PC-9 (cell line): ENCODE data around the gene RAB36. TPM values are rescaled to one million over a fixed set of nuclear protein-coding genes. Genes with fewer than 3 reads are reported as not detected.

Experiments used
- BruUV-seq: library from RNA; stranded (reverse); fragments of 400-500 nt; replicated peaks from 2 replicates; lab custom pipeline; 2021; lab: Mats Ljungman, UMichigan
- CTCF ChIA-PET: fragments of 300-600 bp; sonication (Branson Sonifier 250); formaldehyde crosslinking; loops from one replicate; lab custom pipeline; 2022; ENCODE audit warnings: antibody characterized with exemption; lab: Charles Lee
- POLR2A ChIA-PET: fragments of 300-600 bp; sonication (Branson Sonifier 250); formaldehyde crosslinking; loops from one replicate; lab custom pipeline; 2022; ENCODE audit warnings: antibody characterized with exemption; ENCODE audit not compliant: unreplicated experiment; lab: Charles Lee
- DNase-seq, 2 experiments: peaks; one replicate each; pipeline versions ENCODE4 v3.0.0 to v3.0.0-alpha.2; 2015 to 2022; ENCODE audit warnings: mixed read lengths in 1 of 2
- H2AFZ ChIP-seq: fragments of 200-600 bp; sonication (generic); 2 replicates; pipeline ENCODE4 v1.8.1; 2017; ENCODE audit warnings: antibody characterized with exemption
- H3F3A ChIP-seq: fragments of 200-600 bp; sonication (generic); 2 replicates; pipeline ENCODE4 v1.8.1; 2017; ENCODE audit warnings: antibody characterized with exemption, mild to moderate bottlenecking, low read depth; ENCODE audit not compliant: insufficient read depth
- H3K27ac ChIP-seq: fragments of 200-600 bp; sonication (generic); 2 replicates; pipeline ENCODE4 v1.6.1; 2016; ENCODE audit warnings: mixed run types
- H3K27me3 ChIP-seq: fragments of 200-600 bp; sonication (generic); 2 replicates; pipeline ENCODE4 v1.6.1; 2016; ENCODE audit warnings: low read depth, mixed run types; ENCODE audit not compliant: insufficient read depth
- H3K36me3 ChIP-seq: fragments of 200-600 bp; sonication (generic); 2 replicates; pipeline ENCODE4 v1.6.1; 2016; ENCODE audit warnings: low read depth, mixed run types
- H3K4me1 ChIP-seq: fragments of 200-600 bp; sonication (generic); replicated peaks from 2 replicates; pipeline ENCODE4 v1.6.1; 2016; ENCODE audit warnings: mixed run types; ENCODE audit not compliant: insufficient read depth
- H3K4me2 ChIP-seq: fragments of 200-600 bp; sonication (generic); 2 replicates; pipeline ENCODE4 v1.6.1; 2017; ENCODE audit warnings: mixed run types
- H3K4me3 ChIP-seq: fragments of 200-600 bp; sonication (generic); 2 replicates; pipeline ENCODE4 v1.6.1; 2016; ENCODE audit warnings: mixed run types
- H3K79me2 ChIP-seq: fragments of 200-600 bp; sonication (generic); 2 replicates; pipeline ENCODE4 v1.6.1; 2017; ENCODE audit warnings: low read depth, mixed run types
- H3K9me2 ChIP-seq: fragments of 200-600 bp; sonication (generic); 2 replicates; pipeline ENCODE4 v1.8.1; 2017; ENCODE audit warnings: mild to moderate bottlenecking; ENCODE audit not compliant: insufficient read depth
- H3K9me3 ChIP-seq: fragments of 200-600 bp; sonication (generic); 2 replicates; pipeline ENCODE4 v1.8.1; 2016; ENCODE audit warnings: low read depth; ENCODE audit not compliant: insufficient read depth
- H4K20me1 ChIP-seq: fragments of 200-600 bp; sonication (generic); 2 replicates; pipeline ENCODE4 v1.8.1; 2017; ENCODE audit not compliant: insufficient read depth
- CTCF ChIP-seq: fragments of 200-600 bp; sonication (generic); conservative IDR thresholded peaks from 2 replicates; pipeline ENCODE4 v1.6.1; 2017; ENCODE audit warnings: mixed run types, antibody characterized with exemption, mild to moderate bottlenecking, moderate library complexity
- EZH2 ChIP-seq: fragments of 200-600 bp; sonication (generic); IDR thresholded peaks from 2 replicates; pipeline ENCODE4 v1.8.0; 2017; ENCODE audit warnings: antibody characterized with exemption, low read depth
- intact Hi-C: fragments of 100-400 bp; cut with micrococcal nuclease; formaldehyde crosslinking; loops from one replicate; pipeline ENCODE4 v1.10.0; 2022; ENCODE audit not compliant: unreplicated experiment
- total RNA-seq: library from RNA; stranded (reverse); gene quantifications from 2 replicates; pipeline ENCODE4 v1.2.3, GENCODE V29; 2021

RAB36 gene
- total RNA-seq, 1 experiment from 2014 or later: 6.8 TPM

- intact Hi-C loops: no loop called here
- POLR2A ChIA-PET: no interaction called here
- Histone ChIP-seq H3K27ac (no peak overlapping the region), H3K9me2 (no peaks in the 10 kb centered on the region), H3K79me2 (peaks cover 92% of the 10 kb centered on the region), H3K36me3 (no peaks in the 10 kb centered on the region), H2AFZ (no peak overlapping the region), H3K9me3 (no peaks in the 10 kb centered on the region), H4K20me1 (peaks cover 23% of the 10 kb centered on the region), H3K4me3 (no peak overlapping the region), H3F3A (peaks cover 9% of the 10 kb centered on the region; the same call in 1 of the 2 replicates), H3K27me3 (no peaks in the 10 kb centered on the region), H3K4me2 (no peak overlapping the region), H3K4me1 (peaks cover 22% of the 10 kb centered on the region)
- no peak for TF ChIP-seq EZH2
- no peak for TF ChIP-seq CTCF
- no peak for DNase-seq
- CTCF ChIA-PET: no interaction called here
- no TSS peak for BruUV-seq
These were observed 67.1 kb downstream of the RAB36 start for GRCh38 chr22:23212061-23213021.

GRCh38 chr22:23213022-23213555, 67.8 kb downstream of the RAB36 start:
- Histone ChIP-seq H3F3A (peaks cover 9% of the 10 kb centered on the region; the same call in 1 of the 2 replicates), H2AFZ (no peak overlapping the region), H3K27ac (no peak overlapping the region), H3K4me2 (no peak overlapping the region), H3K79me2 (peaks cover 92% of the 10 kb centered on the region), H3K9me2 (no peaks in the 10 kb centered on the region), H3K27me3 (no peaks in the 10 kb centered on the region), H3K4me1 (peaks cover 22% of the 10 kb centered on the region), H4K20me1 (peaks cover 21% of the 10 kb centered on the region), H3K4me3 (no peak overlapping the region), H3K36me3 (no peaks in the 10 kb centered on the region), H3K9me3 (no peaks in the 10 kb centered on the region)
- CTCF ChIA-PET: no interaction called here
- intact Hi-C loops: no loop called here
- TF ChIP-seq EZH2 (no peak), CTCF (no peak)
- DNase-seq: no peak
- POLR2A ChIA-PET: no interaction called here
- BruUV-seq: no TSS peak

GRCh38 chr22:23213581-23214334, 68.5 kb downstream of the RAB36 start:
- no TSS peak for BruUV-seq
- Histone ChIP-seq H3K36me3 (no peaks in the 10 kb centered on the region), H3K4me1 (peaks cover 22% of the 10 kb centered on the region), H4K20me1 (peaks cover 21% of the 10 kb centered on the region), H3K4me3 (no peak overlapping the region), H3K27ac (no peak overlapping the region), H2AFZ (no peak overlapping the region), H3K9me3 (no peaks in the 10 kb centered on the region), H3K4me2 (no peak overlapping the region), H3K79me2 (peaks cover 95% of the 10 kb centered on the region), H3F3A (peaks cover 9% of the 10 kb centered on the region; the same call in 1 of the 2 replicates), H3K9me2 (no peaks in the 10 kb centered on the region), H3K27me3 (no peaks in the 10 kb centered on the region)
- intact Hi-C loops: no loop called here
- no peak for TF ChIP-seq CTCF
- TF ChIP-seq EZH2: no peak
- POLR2A ChIA-PET: no interaction called here
- CTCF ChIA-PET: no interaction called here
- no peak for DNase-seq

Other genes with a start within 250 kb of the RAB36 start
- gene GNAZ, start 75.0 kb upstream of the RAB36 start, total RNA-seq: 1.2 and 1.7 TPM in 2 replicates
- 0.28 TPM in 1 of 2 replicates, not detected in the other for gene RSPH14, start 3.5 kb upstream of the RAB36 start, total RNA-seq
- 47.8 and 54.9 TPM in 2 replicates for gene BCR, start 35.0 kb downstream of the RAB36 start, total RNA-seq